Activated naive CD4-positive, alpha-beta T cell treated with anti-CD3 and anti-CD28 coated beads, Interleukin-2, amount 50 U/mL, for 24 hours (primary cell): ENCODE results near the gene USP10.

Experiments used
- H3K27ac Mint-ChIP-seq: one replicate; pipeline ENCODE4 v1.8.0; 2021; ENCODE audit warnings: mild to moderate bottlenecking, mixed read lengths
- H3K27me3 Mint-ChIP-seq: one replicate; pipeline ENCODE4 v1.8.0; 2021; ENCODE audit warnings: mixed read lengths
- H3K36me3 Mint-ChIP-seq: one replicate; pipeline ENCODE4 v1.8.0; 2021; ENCODE audit warnings: mixed read lengths
- H3K4me1 Mint-ChIP-seq: one replicate; pipeline ENCODE4 v1.8.0; 2021; ENCODE audit warnings: mixed read lengths
- H3K4me3 Mint-ChIP-seq: one replicate; pipeline ENCODE4 v1.8.0; 2021; ENCODE audit warnings: mild to moderate bottlenecking, mixed read lengths
- H3K9me3 Mint-ChIP-seq: one replicate; pipeline ENCODE4 v1.8.0; 2021; ENCODE audit warnings: mixed read lengths

Gene USP10

GRCh38 chr16:84665359-84665758, 34.4 kb upstream of the USP10 start:
- Mint-ChIP-seq H3K4me3 (no peak overlapping the region), H3K27ac (no peak overlapping the region), H3K4me1 (peaks cover 7% of the 10 kb centered on the region), H3K9me3 (no peaks in the 10 kb centered on the region), H3K36me3 (no peaks in the 10 kb centered on the region), H3K27me3 (no peaks in the 10 kb centered on the region)

- Mint-ChIP-seq H3K4me3 (no peak overlapping the region), H3K4me1 (peaks cover 7% of the 10 kb centered on the region), H3K27me3 (no peaks in the 10 kb centered on the region), H3K9me3 (no peaks in the 10 kb centered on the region), H3K27ac (no peak overlapping the region), H3K36me3 (no peaks in the 10 kb centered on the region)
These were observed 34.0 kb upstream of the USP10 start for GRCh38 chr16:84665843-84666242.

DNA sequence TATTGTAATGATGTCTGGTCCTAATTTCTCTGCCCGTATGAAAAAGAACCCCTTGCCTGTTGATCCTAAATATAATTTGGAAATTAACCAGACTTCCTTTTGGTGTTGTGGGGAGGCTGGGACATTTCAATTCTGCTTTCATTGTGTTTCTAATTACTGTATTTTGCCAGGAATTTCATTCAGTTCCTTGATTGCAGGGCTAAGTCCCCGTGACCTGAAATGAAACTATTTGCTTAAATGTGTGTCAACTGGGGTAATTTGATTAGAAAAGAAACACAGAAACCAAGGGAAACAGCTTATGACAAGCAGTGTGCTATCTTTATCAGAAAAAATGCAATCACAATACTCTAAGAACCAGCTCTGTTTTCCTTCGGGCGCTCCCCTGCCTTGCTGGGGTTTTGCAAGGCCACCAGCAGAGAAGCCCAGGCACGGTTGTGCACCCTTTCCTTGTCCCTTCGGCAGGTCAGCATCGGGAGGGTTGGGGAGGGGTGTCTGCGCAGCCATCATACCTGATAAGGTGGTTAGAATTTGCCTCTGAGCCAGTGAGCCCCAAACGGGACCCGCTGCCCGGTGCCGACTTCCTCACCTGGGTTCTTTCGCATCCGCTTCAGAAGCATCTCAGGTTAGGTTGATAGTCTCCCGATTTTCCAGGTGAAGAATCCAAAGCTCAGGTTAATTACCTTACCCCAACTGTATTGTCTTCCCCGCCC, 32.0 kb upstream of the USP10 start:
- Mint-ChIP-seq H3K4me1 (peaks cover 15% of the 10 kb centered on the region), H3K27ac (no peak overlapping the region), H3K27me3 (no peaks in the 10 kb centered on the region), H3K9me3 (no peaks in the 10 kb centered on the region), H3K4me3 (no peak overlapping the region), H3K36me3 (no peaks in the 10 kb centered on the region)

- Mint-ChIP-seq H3K4me3 (no peak overlapping the region), H3K9me3 (no peaks in the 10 kb centered on the region), H3K27me3 (no peaks in the 10 kb centered on the region), H3K27ac (no peak overlapping the region), H3K4me1 (peaks cover 12% of the 10 kb centered on the region), H3K36me3 (no peaks in the 10 kb centered on the region)
These were observed 29.7 kb upstream of the USP10 start for GRCh38 chr16:84670063-84670462.

DNA sequence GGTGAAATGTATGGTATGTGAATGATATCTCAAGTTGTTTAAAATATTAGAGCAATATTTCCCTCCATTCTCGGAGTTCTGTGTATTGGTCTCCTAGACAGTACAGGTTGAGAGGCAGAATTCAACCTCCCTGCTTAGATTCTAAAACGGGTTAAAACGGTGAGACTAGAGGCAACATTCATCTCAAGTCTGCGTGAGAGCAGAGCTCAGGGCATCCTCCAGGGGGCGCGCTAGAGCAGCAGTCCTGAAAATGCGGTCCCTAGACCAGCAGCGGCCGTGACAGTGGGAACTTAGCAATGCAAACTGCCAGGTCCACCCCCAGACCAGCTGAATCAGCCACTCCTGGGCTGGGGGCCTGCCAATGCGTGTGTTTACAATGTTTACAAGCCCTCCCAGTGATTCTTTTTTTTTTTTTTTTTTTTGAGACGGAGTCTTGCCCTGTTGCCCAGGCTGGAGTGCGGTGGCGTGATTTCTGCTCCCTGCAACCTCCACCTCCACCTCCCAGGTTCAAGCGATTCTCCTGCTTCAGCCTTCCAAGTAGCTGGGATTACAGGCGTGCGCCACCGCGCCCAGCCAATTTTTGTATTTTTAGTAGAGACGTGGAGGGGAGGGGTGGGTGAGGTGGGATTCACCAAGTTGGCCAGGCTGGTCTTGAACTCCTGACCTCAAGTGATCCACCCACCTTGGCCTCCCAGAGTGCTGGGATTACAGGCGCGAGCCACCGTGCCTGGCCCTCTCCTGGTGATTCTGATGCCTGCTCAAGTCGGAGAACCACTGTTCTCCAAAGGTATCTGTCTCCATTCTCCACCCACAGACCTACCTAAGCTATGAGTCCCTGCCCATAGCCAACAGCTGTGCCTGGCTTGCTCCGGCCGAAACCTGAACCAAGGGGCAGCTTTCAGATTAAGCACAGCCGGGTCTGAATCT, 27.3 kb upstream of the USP10 start:
- no peak overlapping the region for H3K4me3 Mint-ChIP-seq
- H3K36me3 Mint-ChIP-seq: no peaks in the 10 kb centered on the region
- no peaks in the 10 kb centered on the region for H3K9me3 Mint-ChIP-seq
- peak overlapping the region; percentile 12 for H3K27ac Mint-ChIP-seq
- H3K4me1 Mint-ChIP-seq: peaks cover 12% of the 10 kb centered on the region
- H3K27me3 Mint-ChIP-seq: no peaks in the 10 kb centered on the region

GRCh38 chr16:84673203-84673535, 26.6 kb upstream of the USP10 start:
- H3K9me3 Mint-ChIP-seq: no peaks in the 10 kb centered on the region
- no peak overlapping the region for H3K4me3 Mint-ChIP-seq
- H3K27me3 Mint-ChIP-seq: no peaks in the 10 kb centered on the region
- no peak overlapping the region for H3K27ac Mint-ChIP-seq
- H3K36me3 Mint-ChIP-seq: no peaks in the 10 kb centered on the region
- peaks cover 12% of the 10 kb centered on the region for H3K4me1 Mint-ChIP-seq

- H3K27me3 Mint-ChIP-seq: no peaks in the 10 kb centered on the region
- H3K4me1 Mint-ChIP-seq: peaks cover 12% of the 10 kb centered on the region
- H3K36me3 Mint-ChIP-seq: no peaks in the 10 kb centered on the region
- no peaks in the 10 kb centered on the region for H3K9me3 Mint-ChIP-seq
- H3K27ac Mint-ChIP-seq: no peak overlapping the region
- H3K4me3 Mint-ChIP-seq: no peak overlapping the region
These were observed 26.2 kb upstream of the USP10 start for GRCh38 chr16:84673561-84673960.

DNA sequence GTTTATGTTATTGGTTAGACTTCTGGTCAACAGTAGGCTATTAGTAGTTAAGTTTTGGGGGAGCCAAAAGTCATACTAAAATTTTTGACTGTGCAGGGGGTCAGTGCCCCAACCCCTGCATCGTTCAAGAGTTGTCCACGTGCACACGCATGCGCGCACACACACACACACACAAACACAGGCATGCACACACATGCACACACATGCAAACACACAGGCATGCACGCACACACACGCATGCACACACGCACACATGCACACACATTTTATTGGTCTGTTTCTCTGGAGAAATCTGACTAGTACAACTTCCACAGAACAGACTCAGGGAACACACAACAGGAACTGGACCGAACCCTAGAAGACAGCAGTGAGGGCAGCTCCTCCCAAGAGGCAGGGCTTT, 24.4 kb upstream of the USP10 start:
- H3K9me3 Mint-ChIP-seq: no peaks in the 10 kb centered on the region
- H3K27ac Mint-ChIP-seq: peak overlapping the region; percentile 10
- no peaks in the 10 kb centered on the region for H3K27me3 Mint-ChIP-seq
- H3K36me3 Mint-ChIP-seq: no peaks in the 10 kb centered on the region
- peaks cover 12% of the 10 kb centered on the region for H3K4me1 Mint-ChIP-seq
- no peak overlapping the region for H3K4me3 Mint-ChIP-seq

GRCh38 chr16:84675884-84676283, 23.9 kb upstream of the USP10 start:
- no peak overlapping the region for H3K27ac Mint-ChIP-seq
- no peak overlapping the region for H3K4me3 Mint-ChIP-seq
- H3K27me3 Mint-ChIP-seq: no peaks in the 10 kb centered on the region
- H3K4me1 Mint-ChIP-seq: peaks cover 12% of the 10 kb centered on the region
- no peaks in the 10 kb centered on the region for H3K9me3 Mint-ChIP-seq
- H3K36me3 Mint-ChIP-seq: no peaks in the 10 kb centered on the region

GRCh38 chr16:84677017-84677803, 22.6 kb upstream of the USP10 start:
- no peaks in the 10 kb centered on the region for H3K9me3 Mint-ChIP-seq
- no peak overlapping the region for H3K27ac Mint-ChIP-seq
- H3K4me1 Mint-ChIP-seq: peaks cover 6% of the 10 kb centered on the region
- no peaks in the 10 kb centered on the region for H3K36me3 Mint-ChIP-seq
- H3K27me3 Mint-ChIP-seq: no peaks in the 10 kb centered on the region
- no peak overlapping the region for H3K4me3 Mint-ChIP-seq

- Mint-ChIP-seq H3K36me3 (no peaks in the 10 kb centered on the region), H3K27me3 (no peaks in the 10 kb centered on the region), H3K4me3 (no peak overlapping the region), H3K27ac (no peak overlapping the region), H3K4me1 (peaks cover 4% of the 10 kb centered on the region), H3K9me3 (no peaks in the 10 kb centered on the region)
These were observed 22.0 kb upstream of the USP10 start for GRCh38 chr16:84677849-84678248.

DNA sequence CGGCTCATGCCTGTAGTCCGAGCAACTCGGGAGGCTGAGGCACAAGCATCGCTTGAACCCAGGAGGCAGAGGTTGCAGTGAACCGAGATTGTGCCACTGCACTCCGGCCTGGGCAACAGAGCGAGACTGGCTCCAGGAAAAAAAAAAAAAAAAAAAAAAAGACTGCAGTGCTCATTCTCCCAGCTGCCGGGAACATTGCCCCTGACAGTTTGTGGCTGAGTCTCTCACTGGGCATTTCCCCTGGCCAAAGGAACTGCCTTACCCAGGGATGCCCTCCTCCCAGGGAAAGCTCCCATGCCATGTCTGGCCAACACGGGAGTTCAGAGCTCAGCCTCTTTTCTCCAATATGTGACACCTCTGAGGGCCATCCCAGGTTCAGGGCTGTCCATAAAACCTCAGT, 21.3 kb upstream of the USP10 start:
- Mint-ChIP-seq H3K36me3 (no peaks in the 10 kb centered on the region), H3K27me3 (no peaks in the 10 kb centered on the region), H3K27ac (no peak overlapping the region), H3K9me3 (no peaks in the 10 kb centered on the region), H3K4me3 (no peak overlapping the region), H3K4me1 (no peaks in the 10 kb centered on the region)

- Mint-ChIP-seq H3K4me3 (no peak overlapping the region), H3K27ac (no peak overlapping the region), H3K4me1 (no peaks in the 10 kb centered on the region), H3K9me3 (no peaks in the 10 kb centered on the region), H3K27me3 (no peaks in the 10 kb centered on the region), H3K36me3 (no peaks in the 10 kb centered on the region)
These were observed 19.5 kb upstream of the USP10 start for GRCh38 chr16:84680165-84680842.

- Mint-ChIP-seq H3K27me3 (no peaks in the 10 kb centered on the region), H3K36me3 (no peaks in the 10 kb centered on the region), H3K9me3 (no peaks in the 10 kb centered on the region), H3K4me1 (no peaks in the 10 kb centered on the region), H3K4me3 (no peak overlapping the region), H3K27ac (no peak overlapping the region)
These were observed 18.8 kb upstream of the USP10 start for GRCh38 chr16:84680843-84681629.
